Measurements from ENCODE around the gene TCF20. TPM values are rescaled to one million over a fixed set of nuclear protein-coding genes. Genes with fewer than 3 reads are reported as not detected.

Gene TCF20
- total RNA-seq, 1 donor from 2014 or later = 19.0 TPM

GRCh38 chr22:42262964-42263363 is 7.5 kb downstream of the TCF20 start:
- DNase-seq (ENCODE audit: low spot score) = no peak
- ATAC-seq = no peak

GRCh38 chr22:42261296-42261695 is 9.2 kb downstream of the TCF20 start:
- no peak for ATAC-seq
- DNase-seq (ENCODE audit: low spot score) = no peak

GRCh38 chr22:42258126-42258525 is 12.3 kb downstream of the TCF20 start:
- ATAC-seq = no peak
- DNase-seq (ENCODE audit: low spot score) = no peak

GRCh38 chr22:42257386-42257785 is 13.1 kb downstream of the TCF20 start:
- no peak for DNase-seq (ENCODE audit: low spot score)
- no peak for ATAC-seq

GRCh38 chr22:42256930-42257329 is 13.5 kb downstream of the TCF20 start:
- ATAC-seq = no peak
- no peak for DNase-seq (ENCODE audit: low spot score)

GRCh38 chr22:42256220-42256619 is 14.2 kb downstream of the TCF20 start:
- ATAC-seq (no peak), DNase-seq (ENCODE audit: low spot score) (no peak)

GRCh38 chr22:42249831-42250230 is 20.6 kb downstream of the TCF20 start:
- no peak for ATAC-seq
- DNase-seq (ENCODE audit: low spot score) = no peak

- ATAC-seq (no peak), DNase-seq (ENCODE audit: low spot score) (no peak)
These were observed 21.5 kb downstream of the TCF20 start for GRCh38 chr22:42248995-42249394.

GRCh38 chr22:42247596-42247995 is 22.9 kb downstream of the TCF20 start:
- no peak for ATAC-seq
- no peak for DNase-seq (ENCODE audit: low spot score)

GRCh38 chr22:42243802-42244060 is 26.7 kb downstream of the TCF20 start:
- DNase-seq (ENCODE audit: low spot score) (no peak), ATAC-seq (no peak)

- DNase-seq (ENCODE audit: low spot score) (no peak), ATAC-seq (no peak)
These were observed 33.6 kb downstream of the TCF20 start for GRCh38 chr22:42236848-42237247.

GRCh38 chr22:42236268-42236667 is 34.2 kb downstream of the TCF20 start:
- DNase-seq (ENCODE audit: low spot score) (no peak), ATAC-seq (no peak)

GRCh38 chr22:42233879-42234278 is 36.6 kb downstream of the TCF20 start:
- ATAC-seq = no peak
- no peak for DNase-seq (ENCODE audit: low spot score)

GRCh38 chr22:42231929-42232328 is 38.5 kb downstream of the TCF20 start:
- no peak for DNase-seq (ENCODE audit: low spot score)
- no peak for ATAC-seq

GRCh38 chr22:42229455-42230149 is 40.9 kb downstream of the TCF20 start:
- DNase-seq (ENCODE audit: low spot score) (no peak), ATAC-seq (peak; percentile 12)

GRCh38 chr22:42228483-42228882 is 42.0 kb downstream of the TCF20 start:
- no peak for ATAC-seq
- DNase-seq (ENCODE audit: low spot score) = no peak

- no peak for DNase-seq (ENCODE audit: low spot score)
- peak; percentile 26 for ATAC-seq
These were observed 43.0 kb downstream of the TCF20 start for GRCh38 chr22:42227435-42227834.

- no peak for ATAC-seq
These were observed 44.6 kb downstream of the TCF20 start for GRCh38 chr22:42225841-42226240.

GRCh38 chr22:42222140-42222539 is 48.3 kb downstream of the TCF20 start:
- DNase-seq (ENCODE audit: low spot score) (no peak), ATAC-seq (no peak)

More at GRCh38 chr22:42225841-42226240, 44.6 kb downstream of the TCF20 start:
- DNase-seq (ENCODE audit: low spot score) = no peak
